HEK293 (cell line): ENCODE measurements around the gene NEURL4.
A peak's percentile ranks its signal among the peaks of the same experiment; 100 is the strongest.

Source experiments
- GLI4 ChIP-seq: fragments of 450-650 bp; formaldehyde crosslinking; IDR thresholded peaks from 2 replicates; pipeline ENCODE4 v1.5.1; 2016; ENCODE audit warnings: missing biosample characterization, missing genetic modification characterization
- HOXD13 ChIP-seq: sonication (generic); formaldehyde crosslinking; IDR thresholded peaks from 2 replicates; pipeline ENCODE4 v1.8.0; 2022; ENCODE audit warnings: missing genetic modification reagents, borderline replicate concordance
- KLF7 ChIP-seq: fragments of 450-650 bp; formaldehyde crosslinking; IDR thresholded peaks from 2 replicates; pipeline ENCODE4 v1.5.1; 2016; ENCODE audit warnings: missing biosample characterization, missing genetic modification characterization, borderline replicate concordance
- KLF8 ChIP-seq: fragments of 450-650 bp; formaldehyde crosslinking; IDR thresholded peaks from 2 replicates; pipeline ENCODE4 v1.5.1; 2016; ENCODE audit warnings: missing biosample characterization, missing genetic modification characterization
- REPIN1 ChIP-seq: fragments of 450-650 bp; formaldehyde crosslinking; IDR thresholded peaks from 2 replicates; pipeline ENCODE4 v1.5.1; 2017; ENCODE audit warnings: missing biosample characterization, missing genetic modification characterization, low read depth
- SCRT1 ChIP-seq: fragments of 450-650 bp; formaldehyde crosslinking; IDR thresholded peaks from 2 replicates; pipeline ENCODE4 v1.5.1; 2016; ENCODE audit warnings: missing biosample characterization, missing genetic modification characterization, borderline replicate concordance
- SETDB1 ChIP-seq: IDR thresholded peaks from one replicate; pipeline ENCODE4 v1.6.1; 2017; ENCODE audit warnings: mild to moderate bottlenecking, low read length, moderate library complexity, mixed read lengths; ENCODE audit not compliant: insufficient read length
- SP7 ChIP-seq: fragments of 450-650 bp; formaldehyde crosslinking; IDR thresholded peaks from 2 replicates; pipeline ENCODE4 v1.5.1; 2016; ENCODE audit warnings: missing biosample characterization, missing genetic modification characterization
- ZBTB48 ChIP-seq: fragments of 450-650 bp; formaldehyde crosslinking; IDR thresholded peaks from 2 replicates; pipeline ENCODE4 v1.5.1; 2016; ENCODE audit warnings: missing biosample characterization, missing genetic modification characterization
- ZBTB7A ChIP-seq: fragments of 450-650 bp; formaldehyde crosslinking; IDR thresholded peaks from 2 replicates; pipeline ENCODE4 v1.5.1; 2016; ENCODE audit warnings: low read depth, missing biosample characterization, missing genetic modification characterization
- ZBTB8A ChIP-seq: fragments of 450-650 bp; formaldehyde crosslinking; IDR thresholded peaks from 2 replicates; pipeline ENCODE4 v1.5.1; 2016; ENCODE audit warnings: missing biosample characterization, missing genetic modification characterization
- ZNF10 ChIP-seq: fragments of 450-650 bp; formaldehyde crosslinking; IDR thresholded peaks from 2 replicates; pipeline ENCODE4 v1.5.1; 2017; ENCODE audit warnings: missing biosample characterization, missing genetic modification characterization
- ZNF132 ChIP-seq: fragments of 450-650 bp; formaldehyde crosslinking; IDR thresholded peaks from 2 replicates; pipeline ENCODE4 v1.5.1; 2017; ENCODE audit warnings: missing biosample characterization, missing genetic modification characterization, borderline replicate concordance
- ZNF140 ChIP-seq: fragments of 450-650 bp; formaldehyde crosslinking; IDR thresholded peaks from 2 replicates; pipeline ENCODE4 v1.5.1; 2016; ENCODE audit warnings: missing biosample characterization, missing genetic modification characterization
- ZNF146 ChIP-seq: fragments of 450-650 bp; formaldehyde crosslinking; IDR thresholded peaks from 2 replicates; pipeline ENCODE4 v1.5.1; 2016; ENCODE audit warnings: missing biosample characterization, missing genetic modification characterization
- ZNF16 ChIP-seq: fragments of 450-650 bp; formaldehyde crosslinking; IDR thresholded peaks from 2 replicates; pipeline ENCODE4 v1.5.1; 2016; ENCODE audit warnings: low read depth, missing biosample characterization, missing genetic modification characterization
- ZNF174 ChIP-seq: fragments of 450-650 bp; formaldehyde crosslinking; IDR thresholded peaks from 2 replicates; pipeline ENCODE4 v1.5.0; 2017; ENCODE audit warnings: missing biosample characterization, mild to moderate bottlenecking, missing genetic modification characterization
- ZNF223 ChIP-seq: fragments of 450-650 bp; formaldehyde crosslinking; IDR thresholded peaks from 2 replicates; pipeline ENCODE4 v1.5.1; 2016; ENCODE audit warnings: missing biosample characterization, missing genetic modification characterization
- ZNF239 ChIP-seq: fragments of 450-650 bp; formaldehyde crosslinking; IDR thresholded peaks from 2 replicates; pipeline ENCODE4 v1.5.1; 2016; ENCODE audit warnings: missing biosample characterization, missing genetic modification characterization
- ZNF311 ChIP-seq: fragments of 450-650 bp; formaldehyde crosslinking; IDR thresholded peaks from 2 replicates; pipeline ENCODE4 v1.5.1; 2017; ENCODE audit warnings: missing biosample characterization, missing genetic modification characterization, borderline replicate concordance
- ZNF354C ChIP-seq: fragments of 450-650 bp; formaldehyde crosslinking; IDR thresholded peaks from 2 replicates; pipeline ENCODE4 v1.5.1; 2016; ENCODE audit warnings: missing biosample characterization, missing genetic modification characterization, low read depth, borderline replicate concordance
- ZNF404 ChIP-seq: fragments of 450-650 bp; formaldehyde crosslinking; IDR thresholded peaks from 2 replicates; pipeline ENCODE4 v1.5.1; 2017; ENCODE audit warnings: missing biosample characterization, missing genetic modification characterization
- ZNF416 ChIP-seq: fragments of 450-650 bp; formaldehyde crosslinking; IDR thresholded peaks from 2 replicates; pipeline ENCODE4 v1.5.1; 2016; ENCODE audit warnings: missing biosample characterization, missing genetic modification characterization
- ZNF473 ChIP-seq: fragments of 450-650 bp; formaldehyde crosslinking; IDR thresholded peaks from 2 replicates; pipeline ENCODE4 v1.5.1; 2017; ENCODE audit warnings: missing biosample characterization, missing genetic modification characterization
- ZNF501 ChIP-seq: fragments of 450-650 bp; formaldehyde crosslinking; IDR thresholded peaks from 2 replicates; pipeline ENCODE4 v1.5.1; 2016; ENCODE audit warnings: missing biosample characterization, missing genetic modification characterization
- ZNF521 ChIP-seq: fragments of 450-650 bp; formaldehyde crosslinking; IDR thresholded peaks from 2 replicates; pipeline ENCODE4 v1.5.1; 2017; ENCODE audit warnings: missing biosample characterization, mild to moderate bottlenecking, missing genetic modification characterization
- ZNF560 ChIP-seq: fragments of 450-650 bp; formaldehyde crosslinking; IDR thresholded peaks from 2 replicates; pipeline ENCODE4 v1.5.1; 2017; ENCODE audit warnings: missing biosample characterization, missing genetic modification characterization, borderline replicate concordance
- ZNF561 ChIP-seq: fragments of 450-650 bp; IDR thresholded peaks from 2 replicates; pipeline ENCODE4 v1.5.1; 2018; ENCODE audit warnings: missing biosample characterization, missing genetic modification characterization, borderline replicate concordance
- ZNF626 ChIP-seq: fragments of 450-650 bp; sonication (Bioruptor Pico); formaldehyde crosslinking; IDR thresholded peaks from 2 replicates; pipeline ENCODE4 v1.5.1; 2018; ENCODE audit warnings: missing biosample characterization, missing genetic modification characterization, inconsistent platforms
- ZNF701 ChIP-seq: fragments of 450-650 bp; formaldehyde crosslinking; IDR thresholded peaks from 2 replicates; pipeline ENCODE4 v1.5.1; 2016; ENCODE audit warnings: missing biosample characterization, missing genetic modification characterization
- ZNF843 ChIP-seq: fragments of 450-650 bp; formaldehyde crosslinking; IDR thresholded peaks from 2 replicates; pipeline ENCODE4 v1.5.1; 2016; ENCODE audit warnings: missing biosample characterization, missing genetic modification characterization
- TF ChIP-seq, protein P1 (sequence below): fragments of 450-650 bp; formaldehyde crosslinking; IDR thresholded peaks from 2 replicates; pipeline ENCODE4 v1.5.1; 2016; ENCODE audit warnings: missing biosample characterization, missing genetic modification characterization
- TF ChIP-seq, protein P2 (sequence below): fragments of 450-650 bp; formaldehyde crosslinking; IDR thresholded peaks from 2 replicates; pipeline ENCODE4 v1.5.1; 2016; ENCODE audit warnings: missing biosample characterization, missing genetic modification characterization
- TF ChIP-seq, protein P3 (sequence below): fragments of 450-650 bp; IDR thresholded peaks from 2 replicates; pipeline ENCODE4 v1.5.1; 2018; ENCODE audit warnings: missing biosample characterization, mild to moderate bottlenecking, missing genetic modification characterization
- TF ChIP-seq, protein P4 (sequence below): fragments of 450-650 bp; formaldehyde crosslinking; IDR thresholded peaks from 2 replicates; pipeline ENCODE4 v1.5.1; 2017; ENCODE audit warnings: missing biosample characterization, missing genetic modification characterization
- TF ChIP-seq, protein P5 (sequence below): fragments of 450-650 bp; formaldehyde crosslinking; IDR thresholded peaks from 2 replicates; pipeline ENCODE4 v1.5.1; 2017; ENCODE audit warnings: missing biosample characterization, missing genetic modification characterization

Gene NEURL4

DNA sequence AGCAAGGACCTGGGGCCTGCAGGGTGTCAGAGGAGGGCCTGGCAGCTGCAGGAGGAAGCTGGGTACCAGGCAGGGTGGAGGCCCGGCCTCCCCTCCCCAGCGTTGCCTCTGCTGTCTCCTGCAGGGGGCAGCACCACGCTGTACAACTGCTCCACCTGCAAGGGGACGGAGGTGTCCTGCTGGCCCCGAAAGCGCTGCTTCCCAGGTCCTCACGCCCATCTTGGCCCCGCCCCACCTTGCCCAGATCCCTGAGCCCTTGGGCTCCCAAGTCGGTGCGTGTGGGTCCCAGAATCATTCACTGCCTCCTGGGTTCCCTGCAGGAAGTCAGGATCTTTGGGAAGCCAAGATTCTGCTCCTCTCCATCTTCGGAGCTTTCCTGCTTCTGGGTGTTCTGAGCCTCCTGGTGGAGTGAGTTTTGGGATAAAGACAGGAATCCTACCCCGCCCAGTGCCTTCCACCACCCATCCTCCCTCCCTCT lies 27.0 kb upstream of the NEURL4 start (continued):
- no peak for TF ChIP-seq GLI4 (tag by site-specific recombination)
- TF ChIP-seq ZNF404 (tag by site-specific recombination) = no peak
- TF ChIP-seq ZNF843 (tag by site-specific recombination) = no peak
- no peak for TF ChIP-seq HOXD13 (CRISPR knock-in tag)
- TF ChIP-seq ZBTB7A (tag by site-specific recombination) = no peak
- TF ChIP-seq ZNF701 = no peak
- no peak; the same call in 1 of the 2 replicates for TF ChIP-seq ZNF146 (tag by site-specific recombination)
- no peak for TF ChIP-seq ZNF140 (tag by site-specific recombination)
- peak; percentile 80; the same call in 1 of the 2 replicates for TF ChIP-seq ZNF561 (tag by site-specific recombination)
- no peak for TF ChIP-seq ZNF354C
- peak; percentile 88 for TF ChIP-seq ZNF10
- TF ChIP-seq REPIN1 (tag by site-specific recombination) = no peak
- TF ChIP-seq, protein P1, sequence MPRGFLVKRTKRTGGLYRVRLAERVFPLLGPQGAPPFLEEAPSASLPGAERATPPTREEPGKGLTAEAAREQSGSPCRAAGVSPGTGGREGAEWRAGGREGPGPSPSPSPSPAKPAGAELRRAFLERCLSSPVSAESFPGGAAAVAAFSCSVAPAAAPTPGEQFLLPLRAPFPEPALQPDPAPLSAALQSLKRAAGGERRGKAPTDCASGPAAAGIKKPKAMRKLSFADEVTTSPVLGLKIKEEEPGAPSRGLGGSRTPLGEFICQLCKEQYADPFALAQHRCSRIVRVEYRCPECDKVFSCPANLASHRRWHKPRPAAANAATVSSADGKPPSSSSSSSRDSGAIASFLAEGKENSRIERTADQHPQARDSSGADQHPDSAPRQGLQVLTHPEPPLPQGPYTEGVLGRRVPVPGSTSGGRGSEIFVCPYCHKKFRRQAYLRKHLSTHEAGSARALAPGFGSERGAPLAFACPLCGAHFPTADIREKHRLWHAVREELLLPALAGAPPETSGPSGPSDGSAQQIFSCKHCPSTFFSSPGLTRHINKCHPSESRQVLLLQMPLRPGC (tag by site-specific recombination) = no peak
- TF ChIP-seq ZNF473 (tag by site-specific recombination) = no peak
- TF ChIP-seq ZNF501 = peak; percentile 55; the same call in 1 of the 2 replicates
- no peak for TF ChIP-seq ZNF174 (tag by site-specific recombination)
- TF ChIP-seq ZNF626 (tag by site-specific recombination) = no peak
- TF ChIP-seq SCRT1 (tag by site-specific recombination) = no peak
- TF ChIP-seq ZNF560 (tag by site-specific recombination) = no peak
- peak; percentile 69 for TF ChIP-seq SP7 (tag by site-specific recombination)
- TF ChIP-seq, protein P2, sequence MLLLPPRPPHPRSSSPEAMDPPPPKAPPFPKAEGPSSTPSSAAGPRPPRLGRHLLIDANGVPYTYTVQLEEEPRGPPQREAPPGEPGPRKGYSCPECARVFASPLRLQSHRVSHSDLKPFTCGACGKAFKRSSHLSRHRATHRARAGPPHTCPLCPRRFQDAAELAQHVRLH (tag by site-specific recombination) = 0 out of 2 replicates have a peak, but pooled peaks have one; percentile 21
- TF ChIP-seq ZBTB8A = peak; percentile 67; the same call in 1 of the 2 replicates
- TF ChIP-seq ZNF223 = no peak
- TF ChIP-seq ZNF239 (tag by site-specific recombination) = no peak
- peak; percentile 89 for TF ChIP-seq ZBTB48 (tag by site-specific recombination)
- TF ChIP-seq ZNF132 (tag by site-specific recombination) = no peak
- TF ChIP-seq, protein P3, sequence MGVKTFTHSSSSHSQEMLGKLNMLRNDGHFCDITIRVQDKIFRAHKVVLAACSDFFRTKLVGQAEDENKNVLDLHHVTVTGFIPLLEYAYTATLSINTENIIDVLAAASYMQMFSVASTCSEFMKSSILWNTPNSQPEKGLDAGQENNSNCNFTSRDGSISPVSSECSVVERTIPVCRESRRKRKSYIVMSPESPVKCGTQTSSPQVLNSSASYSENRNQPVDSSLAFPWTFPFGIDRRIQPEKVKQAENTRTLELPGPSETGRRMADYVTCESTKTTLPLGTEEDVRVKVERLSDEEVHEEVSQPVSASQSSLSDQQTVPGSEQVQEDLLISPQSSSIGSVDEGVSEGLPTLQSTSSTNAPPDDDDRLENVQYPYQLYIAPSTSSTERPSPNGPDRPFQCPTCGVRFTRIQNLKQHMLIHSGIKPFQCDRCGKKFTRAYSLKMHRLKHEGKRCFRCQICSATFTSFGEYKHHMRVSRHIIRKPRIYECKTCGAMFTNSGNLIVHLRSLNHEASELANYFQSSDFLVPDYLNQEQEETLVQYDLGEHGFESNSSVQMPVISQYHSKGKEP = no peak; the same call in 1 of the 2 replicates
- no peak for TF ChIP-seq ZNF311
- TF ChIP-seq SETDB1 = no peak
- TF ChIP-seq ZNF521 = no peak
- TF ChIP-seq KLF8 (tag by site-specific recombination) = peak; percentile 82
- TF ChIP-seq, protein P4, sequence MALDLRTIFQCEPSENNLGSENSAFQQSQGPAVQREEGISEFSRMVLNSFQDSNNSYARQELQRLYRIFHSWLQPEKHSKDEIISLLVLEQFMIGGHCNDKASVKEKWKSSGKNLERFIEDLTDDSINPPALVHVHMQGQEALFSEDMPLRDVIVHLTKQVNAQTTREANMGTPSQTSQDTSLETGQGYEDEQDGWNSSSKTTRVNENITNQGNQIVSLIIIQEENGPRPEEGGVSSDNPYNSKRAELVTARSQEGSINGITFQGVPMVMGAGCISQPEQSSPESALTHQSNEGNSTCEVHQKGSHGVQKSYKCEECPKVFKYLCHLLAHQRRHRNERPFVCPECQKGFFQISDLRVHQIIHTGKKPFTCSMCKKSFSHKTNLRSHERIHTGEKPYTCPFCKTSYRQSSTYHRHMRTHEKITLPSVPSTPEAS (tag by site-specific recombination) = 0 out of 2 replicates have a peak, but pooled peaks have one; percentile 17
- TF ChIP-seq ZNF16 (tag by site-specific recombination) = no peak
- TF ChIP-seq ZNF416 (tag by site-specific recombination) = no peak
- TF ChIP-seq, protein P5, sequence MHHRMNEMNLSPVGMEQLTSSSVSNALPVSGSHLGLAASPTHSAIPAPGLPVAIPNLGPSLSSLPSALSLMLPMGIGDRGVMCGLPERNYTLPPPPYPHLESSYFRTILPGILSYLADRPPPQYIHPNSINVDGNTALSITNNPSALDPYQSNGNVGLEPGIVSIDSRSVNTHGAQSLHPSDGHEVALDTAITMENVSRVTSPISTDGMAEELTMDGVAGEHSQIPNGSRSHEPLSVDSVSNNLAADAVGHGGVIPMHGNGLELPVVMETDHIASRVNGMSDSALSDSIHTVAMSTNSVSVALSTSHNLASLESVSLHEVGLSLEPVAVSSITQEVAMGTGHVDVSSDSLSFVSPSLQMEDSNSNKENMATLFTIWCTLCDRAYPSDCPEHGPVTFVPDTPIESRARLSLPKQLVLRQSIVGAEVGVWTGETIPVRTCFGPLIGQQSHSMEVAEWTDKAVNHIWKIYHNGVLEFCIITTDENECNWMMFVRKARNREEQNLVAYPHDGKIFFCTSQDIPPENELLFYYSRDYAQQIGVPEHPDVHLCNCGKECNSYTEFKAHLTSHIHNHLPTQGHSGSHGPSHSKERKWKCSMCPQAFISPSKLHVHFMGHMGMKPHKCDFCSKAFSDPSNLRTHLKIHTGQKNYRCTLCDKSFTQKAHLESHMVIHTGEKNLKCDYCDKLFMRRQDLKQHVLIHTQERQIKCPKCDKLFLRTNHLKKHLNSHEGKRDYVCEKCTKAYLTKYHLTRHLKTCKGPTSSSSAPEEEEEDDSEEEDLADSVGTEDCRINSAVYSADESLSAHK (tag by site-specific recombination) = no peak
- no peak; the same call in 1 of the 2 replicates for TF ChIP-seq KLF7 (tag by site-specific recombination)
